ENCODE results near the gene FLOT2.
"Not testable (repeated sequence)": the region's sequence is repeated elsewhere in the genome, so short reads cannot be mapped to it uniquely, and the experiment has no call there.

The FLOT2 gene

DNA sequence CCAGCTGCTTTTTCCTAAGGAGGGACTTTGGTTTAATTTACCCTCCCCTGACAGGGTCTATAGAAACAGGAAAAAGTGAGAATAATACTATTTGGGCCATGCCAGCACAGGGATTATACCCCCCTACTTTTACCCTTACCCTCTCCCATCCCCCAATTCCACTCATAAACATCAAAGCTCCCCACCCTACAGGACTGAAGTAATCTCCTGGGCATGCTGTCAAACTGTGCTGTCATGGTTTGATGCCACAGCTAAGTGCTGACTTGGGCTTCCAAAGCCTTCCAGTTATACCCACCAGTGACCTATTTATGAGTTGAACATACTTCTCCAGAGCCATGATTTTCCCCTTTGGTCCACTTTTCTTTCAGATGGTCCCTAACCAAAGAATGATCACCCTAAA lies 41.0 kb upstream of the FLOT2 start:
- Histone ChIP-seq H2BK120ac (ENCODE audit: insufficient read depth, low read length, poor library complexity) (no peak overlapping the region), H3K9me3 (ENCODE audit: insufficient read depth, low read depth, low read length) (no peaks in the 10 kb centered on the region), H2BK12ac (ENCODE audit: low read length) (no peak overlapping the region), H3K27me3 (ENCODE audit: insufficient read depth, low read length) (no peaks in the 10 kb centered on the region), H3K23ac (ENCODE audit: low read length) (no peak overlapping the region), H3K27ac (ENCODE audit: low read depth, low read length) (no peak overlapping the region), H2AFZ (ENCODE audit: insufficient read depth, low read length, poor library complexity) (no peak overlapping the region), H4K12ac (ENCODE audit: low read depth, low read length) (no peak overlapping the region), H3K4me1 (ENCODE audit: control insufficient read depth in 1 of 2, insufficient read depth in 2 of 2, low read length in 2 of 2) (no peaks in the 10 kb centered on the region), H3K14ac (ENCODE audit: low read length) (no peak overlapping the region), H2BK5ac (ENCODE audit: low read depth, low read length, poor library complexity) (no peak overlapping the region), H4K91ac (ENCODE audit: low read depth, low read length) (no peak overlapping the region), H3K79me1 (ENCODE audit: low read length) (no peaks in the 10 kb centered on the region), H3K36me3 (ENCODE audit: control insufficient read depth in 1 of 2, insufficient read depth in 2 of 2, low read length in 2 of 2) (peaks cover 6 to 8% of the 10 kb centered on the region in 2 experiments), H3K4me2 (ENCODE audit: low read length) (no peak overlapping the region), H3K9ac (ENCODE audit: low read length) (no peak overlapping the region), H4K8ac (ENCODE audit: low read depth, low read length) (no peak overlapping the region), H3K79me2 (ENCODE audit: control insufficient read depth, insufficient read depth, low read length, poor library complexity) (peaks cover 6% of the 10 kb centered on the region), H2AK5ac (ENCODE audit: low read length) (no peak overlapping the region), H3K4ac (ENCODE audit: low read depth, low read length) (peak overlapping the region; percentile 59), H3K4me3 (ENCODE audit: low read depth, low read length) (no peak overlapping the region), H3K18ac (ENCODE audit: low read length) (no peak overlapping the region)
- no peak for DNase-seq

DNA sequence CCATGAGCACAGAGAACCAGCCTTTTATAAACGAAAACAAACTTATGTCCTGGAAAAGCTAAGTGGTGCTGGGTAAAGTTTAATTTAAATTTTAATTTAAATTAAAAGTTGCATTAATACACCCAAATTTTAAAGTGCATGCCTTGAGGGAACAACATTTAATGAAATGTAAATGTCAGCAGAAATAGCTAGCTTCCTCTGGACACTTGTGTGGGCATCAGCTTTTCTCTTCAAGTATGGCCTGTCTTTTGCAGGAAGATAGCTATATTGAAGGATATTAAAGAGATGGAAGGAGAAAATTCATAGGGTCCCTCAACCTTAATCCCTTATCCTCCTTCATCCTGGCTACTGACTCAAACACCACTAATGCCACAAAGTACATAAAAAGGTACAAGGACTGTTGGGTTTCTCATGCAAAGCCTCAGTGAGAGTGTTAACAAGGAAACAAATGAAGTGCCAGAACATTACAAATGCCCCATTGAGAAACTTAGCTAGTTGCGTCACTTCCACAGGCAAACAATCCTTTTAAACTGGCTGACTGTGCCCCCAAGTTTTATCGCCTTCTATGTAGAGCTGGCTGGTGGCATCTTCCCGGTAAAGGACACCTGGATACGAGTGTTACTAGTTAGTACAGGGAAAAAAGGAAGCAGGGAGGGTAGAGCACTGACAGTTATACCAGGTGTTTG lies 39.7 kb upstream of the FLOT2 start:
- Histone ChIP-seq H3K18ac (ENCODE audit: low read length) (no peak overlapping the region), H2AFZ (ENCODE audit: insufficient read depth, low read length, poor library complexity) (no peak overlapping the region), H4K8ac (ENCODE audit: low read depth, low read length) (no peak overlapping the region), H3K14ac (ENCODE audit: low read length) (no peak overlapping the region), H3K4ac (ENCODE audit: low read depth, low read length) (no peak overlapping the region), H2BK12ac (ENCODE audit: low read length) (no peak overlapping the region), H3K36me3 (ENCODE audit: control insufficient read depth in 1 of 2, insufficient read depth in 2 of 2, low read length in 2 of 2) (peaks cover 3 to 4% of the 10 kb centered on the region in 2 experiments), H3K23ac (ENCODE audit: low read length) (no peak overlapping the region), H4K91ac (ENCODE audit: low read depth, low read length) (no peak overlapping the region), H3K27ac (ENCODE audit: low read depth, low read length) (no peak overlapping the region), H3K4me3 (ENCODE audit: low read depth, low read length) (no peak overlapping the region), H3K9me3 (ENCODE audit: insufficient read depth, low read depth, low read length) (no peaks in the 10 kb centered on the region), H3K27me3 (ENCODE audit: insufficient read depth, low read length) (no peaks in the 10 kb centered on the region), H3K79me1 (ENCODE audit: low read length) (no peaks in the 10 kb centered on the region), H3K4me2 (ENCODE audit: low read length) (no peak overlapping the region), H3K79me2 (ENCODE audit: control insufficient read depth, insufficient read depth, low read length, poor library complexity) (peaks cover 5% of the 10 kb centered on the region), H3K4me1 (ENCODE audit: control insufficient read depth in 1 of 2, insufficient read depth in 2 of 2, low read length in 2 of 2) (no peaks in the 10 kb centered on the region), H4K12ac (ENCODE audit: low read depth, low read length) (no peak overlapping the region), H3K9ac (ENCODE audit: low read length) (no peak overlapping the region), H2BK120ac (ENCODE audit: insufficient read depth, low read length, poor library complexity) (no peak overlapping the region), H2BK5ac (ENCODE audit: low read depth, low read length, poor library complexity) (no peak overlapping the region), H2AK5ac (ENCODE audit: low read length) (no peak overlapping the region)
- no CpG with 5 or more reads among the region's 5 CpGs for WGBS (ENCODE audit: extremely low coverage, insufficient coverage, insufficient read length)
- no peak for DNase-seq

DNA sequence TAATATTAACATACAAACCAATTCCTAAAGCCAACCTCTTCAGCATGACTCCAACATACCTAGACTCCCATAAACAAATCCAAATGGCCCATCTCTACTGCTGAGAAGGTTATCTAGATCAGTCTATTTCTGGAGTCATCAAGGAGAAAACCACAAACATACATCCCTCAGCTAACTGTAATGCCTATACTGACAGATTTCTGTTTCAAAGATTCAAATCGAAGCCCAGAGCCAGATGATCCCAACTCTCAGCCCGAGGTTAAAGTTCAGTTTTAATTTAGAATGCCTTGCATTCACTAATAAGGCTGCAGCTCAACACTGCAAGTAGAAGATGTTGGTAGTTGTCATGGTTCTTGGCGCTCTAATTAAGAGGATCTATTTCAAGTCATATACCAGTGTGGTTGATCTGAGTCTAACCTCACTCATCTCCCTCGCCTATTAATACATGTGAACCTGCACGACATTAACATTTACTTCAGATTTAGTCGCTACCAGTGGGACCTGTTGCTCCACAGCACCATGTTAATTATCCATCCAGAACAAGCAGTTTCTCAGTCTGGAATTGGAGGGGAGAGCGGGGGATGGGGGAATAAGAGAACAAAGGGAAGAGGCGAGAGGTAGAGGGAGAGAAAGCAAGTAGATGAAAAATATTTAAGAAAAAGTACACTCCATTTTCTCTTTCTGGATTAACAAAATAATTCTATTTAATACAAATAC lies 38.4 kb upstream of the FLOT2 start:
- no peak overlapping the region for H3K18ac ChIP-seq (ENCODE audit: low read length)
- no peak overlapping the region for H2BK5ac ChIP-seq (ENCODE audit: low read depth, low read length, poor library complexity)
- H3K27ac ChIP-seq (ENCODE audit: low read depth, low read length), result no peak overlapping the region
- H2BK12ac ChIP-seq (ENCODE audit: low read length), result no peak overlapping the region
- H3K23ac ChIP-seq (ENCODE audit: low read length), result no peak overlapping the region
- no peak overlapping the region for H4K12ac ChIP-seq (ENCODE audit: low read depth, low read length)
- no peak overlapping the region for H4K8ac ChIP-seq (ENCODE audit: low read depth, low read length)
- peaks cover 3% of the 10 kb centered on the region for H3K79me2 ChIP-seq (ENCODE audit: control insufficient read depth, insufficient read depth, low read length, poor library complexity)
- H3K9me3 ChIP-seq (ENCODE audit: insufficient read depth, low read depth, low read length), result no peaks in the 10 kb centered on the region
- no peaks in the 10 kb centered on the region for H3K27me3 ChIP-seq (ENCODE audit: insufficient read depth, low read length)
- H3K4me3 ChIP-seq (ENCODE audit: low read depth, low read length), result no peak overlapping the region
- no peak overlapping the region for H3K9ac ChIP-seq (ENCODE audit: low read length)
- no peak overlapping the region for H2AK5ac ChIP-seq (ENCODE audit: low read length)
- H3K4me2 ChIP-seq (ENCODE audit: low read length), result no peak overlapping the region
- peak overlapping the region; percentile 59 for H3K4ac ChIP-seq (ENCODE audit: low read depth, low read length)
- no peak overlapping the region for H3K14ac ChIP-seq (ENCODE audit: low read length)
- H3K4me1 ChIP-seq (ENCODE audit: control insufficient read depth in 1 of 2, insufficient read depth in 2 of 2, low read length in 2 of 2), result no peaks in the 10 kb centered on the region
- no peak for DNase-seq
- no peaks in the 10 kb centered on the region for H3K79me1 ChIP-seq (ENCODE audit: low read length)
- peaks cover 1 to 4% of the 10 kb centered on the region in 2 experiments for H3K36me3 ChIP-seq (ENCODE audit: control insufficient read depth in 1 of 2, insufficient read depth in 2 of 2, low read length in 2 of 2)
- H4K91ac ChIP-seq (ENCODE audit: low read depth, low read length), result no peak overlapping the region
- H2AFZ ChIP-seq (ENCODE audit: insufficient read depth, low read length, poor library complexity), result no peak overlapping the region
- no CpG with 5 or more reads among the region's 8 CpGs for WGBS (ENCODE audit: extremely low coverage, insufficient coverage, insufficient read length)
- H2BK120ac ChIP-seq (ENCODE audit: insufficient read depth, low read length, poor library complexity), result no peak overlapping the region

DNA sequence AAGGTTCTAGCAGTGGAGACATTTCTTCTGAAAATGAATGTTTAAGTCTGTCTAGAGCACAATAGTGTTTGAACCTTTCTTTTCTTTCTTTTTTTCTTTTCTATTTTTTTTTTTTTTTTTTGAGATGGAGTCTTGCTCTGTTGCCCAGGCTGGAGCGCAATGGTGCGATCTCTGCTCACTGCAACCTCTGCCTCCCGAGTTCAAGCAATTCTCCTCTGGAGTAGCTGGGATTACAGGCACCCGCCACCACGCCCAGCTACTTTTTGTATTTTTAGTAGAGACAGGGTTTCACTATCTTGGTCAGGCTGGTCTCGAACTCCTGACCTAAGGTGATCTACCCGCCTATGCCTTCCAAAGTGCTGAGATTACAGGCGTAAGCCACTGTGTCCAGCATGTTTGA lies 37.0 kb upstream of the FLOT2 start:
- H3K23ac ChIP-seq (ENCODE audit: low read length), result not testable (repeated sequence)

More for the DNA sequence above, 37.0 kb upstream of the FLOT2 start:
- H3K4me3 ChIP-seq (ENCODE audit: low read depth, low read length); H2BK120ac ChIP-seq (ENCODE audit: insufficient read depth, low read length, poor library complexity); H4K12ac ChIP-seq (ENCODE audit: low read depth, low read length); H3K9ac ChIP-seq (ENCODE audit: low read length); H4K8ac ChIP-seq (ENCODE audit: low read depth, low read length); H3K36me3 ChIP-seq (ENCODE audit: control insufficient read depth in 1 of 2, insufficient read depth in 2 of 2, low read length in 2 of 2); H2BK12ac ChIP-seq (ENCODE audit: low read length); H3K9me3 ChIP-seq (ENCODE audit: insufficient read depth, low read depth, low read length); H3K79me2 ChIP-seq (ENCODE audit: control insufficient read depth, insufficient read depth, low read length, poor library complexity); H3K27me3 ChIP-seq (ENCODE audit: insufficient read depth, low read length); H4K91ac ChIP-seq (ENCODE audit: low read depth, low read length); H2AK5ac ChIP-seq (ENCODE audit: low read length); H3K79me1 ChIP-seq (ENCODE audit: low read length); H2AFZ ChIP-seq (ENCODE audit: insufficient read depth, low read length, poor library complexity); DNase-seq; H3K4ac ChIP-seq (ENCODE audit: low read depth, low read length); H2BK5ac ChIP-seq (ENCODE audit: low read depth, low read length, poor library complexity); H3K27ac ChIP-seq (ENCODE audit: low read depth, low read length); H3K4me2 ChIP-seq (ENCODE audit: low read length); H3K18ac ChIP-seq (ENCODE audit: low read length); H3K14ac ChIP-seq (ENCODE audit: low read length); H3K4me1 ChIP-seq (ENCODE audit: control insufficient read depth in 1 of 2, insufficient read depth in 2 of 2, low read length in 2 of 2): not testable (repeated sequence)
- no CpG with 5 or more reads among the region's 8 CpGs for WGBS (ENCODE audit: extremely low coverage, insufficient coverage, insufficient read length)
